CD4-positive, CD25-positive, alpha-beta regulatory T cell (primary cell): Measurements from ENCODE around the gene KCNH2. TPM values are rescaled to one million over a fixed set of nuclear protein-coding genes. Genes with fewer than 3 reads are reported as not detected.

ENCODE experiments used
- ATAC-seq, 2 donors: fragments of 150-1000 bp; cut with Tn5 transposase; one replicate each; pipeline ENCODE4 v1.10.0; 2021; ENCODE audit warnings: low read depth in 2 of 2, moderate number of reproducible peaks in 2 of 2, moderate library complexity in 1 of 2
- DNase-seq, 3 donors: peaks; one replicate each; pipeline versions ENCODE4 v3.0.0 to v3.0.0-alpha.2; 2012 to 2022; ENCODE audit warnings: mixed read lengths in 1 of 3
- H3K27ac ChIP-seq: one replicate; pipeline ENCODE4 v1.7.0; 2013; ENCODE audit warnings: mild to moderate bottlenecking, low read length; ENCODE audit not compliant: insufficient read depth, poor library complexity, severe bottlenecking
- H3K27me3 ChIP-seq: one replicate; pipeline ENCODE4 v1.7.0; 2013; ENCODE audit warnings: low read length; ENCODE audit not compliant: control insufficient read depth, insufficient read depth
- H3K36me3 ChIP-seq: one replicate; pipeline ENCODE4 v1.7.0; 2013; ENCODE audit warnings: mild to moderate bottlenecking, low read length, moderate library complexity; ENCODE audit not compliant: control insufficient read depth, insufficient read depth
- H3K4me1 ChIP-seq: 2 replicates; pipeline ENCODE4 v1.7.0; 2013; ENCODE audit warnings: mild to moderate bottlenecking, low read length; ENCODE audit not compliant: insufficient read depth, control insufficient read depth, poor library complexity, severe bottlenecking
- H3K4me3 ChIP-seq: one replicate; pipeline ENCODE4 v1.7.0; 2013; ENCODE audit warnings: low read depth, mild to moderate bottlenecking, low read length, moderate library complexity
- H3K9me3 ChIP-seq, 2 experiments: 1 replicate in 1 of 2; 2 replicates in 1 of 2; pipeline ENCODE4 v1.7.0; 2013; ENCODE audit warnings: low read length in 2 of 2, mild to moderate bottlenecking in 1 of 2, moderate library complexity in 1 of 2; ENCODE audit not compliant: control insufficient read depth in 2 of 2
- H3K27ac Mint-ChIP-seq, 3 donors: one replicate each; pipeline ENCODE4 v1.8.0; 2020 to 2022; ENCODE audit warnings: mild to moderate bottlenecking in 3 of 3, mixed read lengths in 3 of 3, moderate library complexity in 2 of 3
- H3K27me3 Mint-ChIP-seq: one replicate; pipeline ENCODE4 v1.8.0; 2022; ENCODE audit warnings: mild to moderate bottlenecking, mixed read lengths
- H3K36me3 Mint-ChIP-seq: one replicate; pipeline ENCODE4 v1.8.0; 2020; ENCODE audit warnings: mixed read lengths
- H3K4me1 Mint-ChIP-seq, 4 donors: one replicate each; pipeline ENCODE4 v1.8.0; 2020 to 2022; ENCODE audit warnings: mixed read lengths in 4 of 4, mild to moderate bottlenecking in 1 of 4
- H3K4me3 Mint-ChIP-seq, 4 donors: one replicate each; pipeline ENCODE4 v1.8.0; 2020 to 2022; ENCODE audit warnings: mild to moderate bottlenecking in 4 of 4, mixed read lengths in 4 of 4, moderate library complexity in 3 of 4
- H3K9me3 Mint-ChIP-seq, 7 donors: one replicate each; pipeline ENCODE4 v1.8.0; 2020 to 2022; ENCODE audit warnings: mixed read lengths in 7 of 7, mild to moderate bottlenecking in 3 of 7, moderate library complexity in 2 of 7
- polyA plus RNA-seq, 4 donors: library from polyadenylated mRNA; unstranded; fragments of 300-500 nt; fragmentation: Illumina TruSeq; gene quantifications; one replicate each; pipeline ENCODE4 v1.2.3, GENCODE V29; 2021
- total RNA-seq: library from RNA; stranded (reverse); gene quantifications from one replicate; pipeline ENCODE4 v1.2.3, GENCODE V29; 2022

KCNH2 gene
- total and polyA plus RNA-seq, 5 donors from 2014 or later = 0.83 to 3.5 (median 1.6) TPM

DNA sequence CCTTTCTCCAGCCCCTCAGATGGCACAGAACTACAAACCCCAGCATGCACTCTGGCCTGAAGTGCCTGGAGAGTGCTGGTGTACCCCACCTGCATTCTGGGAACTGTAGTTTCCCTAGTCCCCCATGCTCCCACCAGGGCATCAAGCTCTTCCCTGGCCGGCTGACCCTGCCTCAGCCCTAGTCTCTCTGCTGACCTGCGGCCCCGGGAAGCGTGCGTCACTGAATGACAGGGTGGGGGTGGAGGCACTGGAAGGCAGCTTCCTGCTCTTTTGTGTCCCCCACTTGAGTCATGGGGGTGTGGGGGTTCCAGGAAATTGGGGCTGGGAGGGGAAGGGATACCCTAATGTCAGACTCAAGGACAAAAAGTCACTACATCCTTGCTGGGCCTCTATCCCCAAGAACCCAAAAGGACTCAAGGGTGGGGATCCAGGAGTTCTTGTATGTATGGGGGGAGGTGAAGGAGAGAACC, 14.7 kb upstream of the KCNH2 start:
- H3K27me3 ChIP-seq = no peaks in the 10 kb centered on the region
- peaks cover 2% of the 10 kb centered on the region for H3K36me3 Mint-ChIP-seq
- H3K4me1 ChIP-seq = peaks cover 46% of the 10 kb centered on the region
- ATAC-seq = no peak
- peak overlapping the region in 1 of 3 donors; percentile 29 for H3K27ac Mint-ChIP-seq
- peak in 1 of 3 donors; percentile 51 for DNase-seq
- H3K4me3 Mint-ChIP-seq = no peak overlapping the region
- H3K27me3 Mint-ChIP-seq = peaks cover 6% of the 10 kb centered on the region
- peaks cover 0 to 22% (median 6%) of the 10 kb centered on the region in 7 donors for H3K9me3 Mint-ChIP-seq
- H3K4me3 ChIP-seq = no peak overlapping the region
- H3K4me1 Mint-ChIP-seq = peaks cover 4 to 47% (median 24%) of the 10 kb centered on the region in 4 donors
- peaks cover 8 to 19% of the 10 kb centered on the region in 2 experiments for H3K9me3 ChIP-seq
- no peaks in the 10 kb centered on the region for H3K36me3 ChIP-seq
- H3K27ac ChIP-seq = no peak overlapping the region

DNA sequence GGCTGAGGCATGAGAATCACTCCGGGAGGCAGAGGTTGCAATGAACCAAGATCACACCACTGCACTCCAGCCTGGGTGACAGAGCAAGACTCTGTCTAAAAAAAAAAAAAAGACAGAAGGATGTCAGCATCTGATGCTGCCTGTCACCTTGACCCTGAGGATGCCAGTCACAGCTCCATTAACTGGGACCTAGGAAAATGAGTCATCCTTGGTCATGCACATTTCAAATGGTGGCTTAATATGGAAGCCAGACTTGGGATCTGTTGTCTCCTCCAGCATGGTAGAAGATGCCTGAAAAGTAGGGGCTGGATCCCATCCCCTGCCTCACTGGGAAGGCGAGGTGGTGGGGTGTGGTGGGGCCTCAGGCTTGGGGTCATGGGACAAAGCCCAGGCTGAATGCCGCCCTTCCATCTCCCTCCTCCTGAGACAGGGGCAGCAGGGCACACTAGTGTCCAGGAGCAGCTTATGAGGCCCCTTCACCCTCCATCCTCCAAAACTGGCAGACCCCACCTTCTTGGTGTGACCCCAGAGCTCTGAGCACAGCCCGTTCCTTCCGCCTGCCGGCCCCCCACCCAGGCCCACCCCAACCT, 14.0 kb upstream of the KCNH2 start:
- no peak overlapping the region for H3K27ac Mint-ChIP-seq
- no peak for DNase-seq
- Histone ChIP-seq H3K27me3 (no peaks in the 10 kb centered on the region), H3K36me3 (no peaks in the 10 kb centered on the region), H3K4me3 (no peak overlapping the region), H3K4me1 (peaks cover 50% of the 10 kb centered on the region), H3K27ac (no peak overlapping the region), H3K9me3 (peaks cover 8 to 19% of the 10 kb centered on the region in 2 experiments)
- H3K4me1 Mint-ChIP-seq = peaks cover 4 to 43% (median 22%) of the 10 kb centered on the region in 4 donors
- H3K9me3 Mint-ChIP-seq = peaks cover 0 to 22% (median 6%) of the 10 kb centered on the region in 7 donors
- no peak for ATAC-seq
- peaks cover 2% of the 10 kb centered on the region for H3K36me3 Mint-ChIP-seq
- no peak overlapping the region for H3K4me3 Mint-ChIP-seq
- peaks cover 12% of the 10 kb centered on the region for H3K27me3 Mint-ChIP-seq

DNA sequence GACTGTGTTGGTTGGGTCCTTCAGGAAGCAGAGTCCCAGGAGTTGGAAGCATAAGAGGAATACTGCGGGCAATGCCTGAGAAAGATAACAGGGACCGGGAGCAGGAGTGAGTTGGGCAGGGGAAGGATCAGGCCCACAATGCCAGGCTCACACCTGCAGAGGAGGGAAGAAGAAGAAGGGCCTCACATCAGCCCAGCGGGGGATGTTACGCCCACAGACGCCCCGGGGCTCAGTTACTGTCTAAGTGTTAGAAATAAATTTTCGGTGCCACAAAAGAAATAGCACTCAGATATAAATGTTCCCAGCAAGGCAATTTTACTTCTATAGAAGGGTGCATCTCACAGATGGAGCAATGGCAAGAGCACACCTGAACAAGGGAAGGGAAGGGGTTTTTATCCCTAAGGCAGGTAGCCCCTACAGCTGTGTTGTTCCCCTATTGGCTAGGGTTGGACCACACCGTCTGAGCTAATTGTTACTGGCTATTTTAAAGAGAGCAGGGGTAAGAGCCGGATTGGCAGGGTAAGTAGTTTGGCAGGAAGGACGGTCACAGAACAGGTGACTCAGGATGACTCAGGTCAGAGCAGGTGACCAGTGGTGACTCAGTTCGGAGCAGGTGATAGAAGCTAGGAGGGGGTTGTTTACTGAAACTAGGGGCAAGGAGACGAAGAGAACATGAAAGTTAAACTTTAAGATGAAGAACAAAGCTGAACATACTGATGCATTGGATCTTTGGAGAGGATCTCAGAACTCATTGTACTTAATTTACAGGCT, 12.5 kb upstream of the KCNH2 start, which contains the start of gene NOS3:
TSS of gene NOS3 (plus strand) at position 602 of the 771 bp plus-strand sequence. CDS start 2,787 bp downstream, outside the sequence.
- Histone ChIP-seq H3K4me1 (peaks cover 42% of the 10 kb centered on the region), H3K27me3 (no peaks in the 10 kb centered on the region), H3K9me3 (peaks cover 8 to 19% of the 10 kb centered on the region in 2 experiments), H3K36me3 (no peaks in the 10 kb centered on the region), H3K27ac (no peak within 1 kb of the TSS), H3K4me3 (no peak within 1 kb of the TSS)
- no peak for ATAC-seq
- Mint-ChIP-seq H3K4me3 (peak within 1 kb of the TSS in 2 of 4 donors; percentile 0 to 8), H3K27me3 (peaks cover 18% of the 10 kb centered on the region), H3K4me1 (peaks cover 4 to 48% (median 28%) of the 10 kb centered on the region in 4 donors), H3K36me3 (peaks cover 2% of the 10 kb centered on the region), H3K9me3 (peaks cover 0 to 22% (median 6%) of the 10 kb centered on the region in 7 donors), H3K27ac (no peak within 1 kb of the TSS)
- no peak for DNase-seq

GRCh38 chr7:150989456-150989855, 11.3 kb upstream of the KCNH2 start:
- Mint-ChIP-seq H3K9me3 (peaks cover 0 to 22% (median 6%) of the 10 kb centered on the region in 7 donors), H3K4me1 (peaks cover 4 to 43% (median 28%) of the 10 kb centered on the region in 4 donors), H3K27me3 (peaks cover 21% of the 10 kb centered on the region), H3K36me3 (peaks cover 2% of the 10 kb centered on the region), H3K4me3 (peak overlapping the region in 2 of 4 donors; percentile 0 to 80), H3K27ac (no peak overlapping the region)
- ATAC-seq (no peak), DNase-seq (no peak)
- H3K36me3 ChIP-seq = no peaks in the 10 kb centered on the region
- peaks cover 8 to 19% of the 10 kb centered on the region in 2 experiments for H3K9me3 ChIP-seq
- H3K27ac ChIP-seq = no peak overlapping the region
- no peak overlapping the region for H3K4me3 ChIP-seq
- H3K27me3 ChIP-seq = no peaks in the 10 kb centered on the region
- peaks cover 34% of the 10 kb centered on the region for H3K4me1 ChIP-seq

DNA sequence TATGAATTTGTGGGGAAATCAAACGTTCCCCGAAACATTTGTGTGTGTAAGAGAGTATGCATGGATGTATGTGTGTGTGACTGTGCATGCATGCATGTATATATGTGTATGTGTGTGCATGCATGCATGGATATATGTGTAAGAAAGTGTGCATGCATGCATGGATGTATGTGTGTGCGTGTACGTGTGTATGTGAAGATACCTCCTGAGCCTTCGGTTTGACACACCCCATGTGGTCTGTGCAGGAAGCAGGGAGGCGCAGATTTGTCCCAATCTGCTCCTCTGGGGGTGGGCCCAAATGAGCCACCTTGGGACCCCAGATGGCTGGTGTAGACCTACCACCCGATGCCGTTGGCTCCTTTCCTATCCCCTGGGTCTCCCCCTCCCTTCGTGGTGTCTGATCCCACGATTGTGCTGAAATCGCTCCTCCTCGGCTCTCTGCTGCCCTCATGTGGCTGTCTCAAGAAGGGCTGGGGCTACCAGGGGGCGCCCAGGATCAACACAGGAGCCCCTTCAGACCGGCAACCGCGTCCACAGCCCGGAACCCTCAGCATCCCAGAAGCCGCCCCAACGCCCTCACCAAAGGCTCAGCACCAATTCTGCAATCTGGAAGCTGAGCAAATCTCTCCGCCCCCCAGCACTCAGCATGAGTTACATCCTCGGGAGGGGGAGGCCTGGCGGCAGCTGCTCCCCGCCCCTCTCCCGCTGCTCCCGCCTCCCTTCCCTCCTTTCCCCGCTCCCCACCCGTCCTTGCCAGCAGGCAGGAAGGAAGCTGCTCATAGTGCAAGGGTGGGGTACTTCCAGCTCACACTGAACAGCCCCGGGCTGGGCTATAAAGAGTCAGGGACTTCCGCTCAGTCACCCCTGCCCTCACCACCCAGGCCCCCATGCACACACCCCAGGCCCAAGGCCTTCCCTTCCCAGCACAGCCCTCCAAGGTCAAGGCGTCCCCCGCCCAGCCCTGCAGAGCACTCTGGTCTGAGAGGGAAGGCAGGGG, 10.4 kb upstream of the KCNH2 start:
- Mint-ChIP-seq H3K27ac (peak overlapping the region in 1 of 3 donors; percentile 60), H3K27me3 (peaks cover 31% of the 10 kb centered on the region), H3K4me1 (peaks cover 4 to 46% (median 25%) of the 10 kb centered on the region in 4 donors), H3K4me3 (peak overlapping the region in 3 of 4 donors; percentile 61 to 80 (median 75)), H3K36me3 (peaks cover 2% of the 10 kb centered on the region), H3K9me3 (peaks cover 0 to 22% (median 6%) of the 10 kb centered on the region in 7 donors)
- peaks cover 25% of the 10 kb centered on the region for H3K4me1 ChIP-seq
- peak; percentile 54 to 68 (median 62) for DNase-seq
- H3K27ac ChIP-seq = no peak overlapping the region
- peak; percentile 55 to 60 for ATAC-seq
- H3K27me3 ChIP-seq = no peaks in the 10 kb centered on the region
- peak overlapping the region; percentile 54 for H3K4me3 ChIP-seq
- H3K36me3 ChIP-seq = no peaks in the 10 kb centered on the region
- peaks cover 8 to 19% of the 10 kb centered on the region in 2 experiments for H3K9me3 ChIP-seq

GRCh38 chr7:150986556-150986955, 8.4 kb upstream of the KCNH2 start:
- DNase-seq (no peak), ATAC-seq (no peak)
- no peak overlapping the region for H3K27ac ChIP-seq
- peaks cover 8 to 19% of the 10 kb centered on the region in 2 experiments for H3K9me3 ChIP-seq
- H3K4me1 ChIP-seq = peaks cover 23% of the 10 kb centered on the region
- no peak overlapping the region for H3K27ac Mint-ChIP-seq
- H3K4me3 ChIP-seq = no peak overlapping the region
- peaks cover 5% of the 10 kb centered on the region for H3K27me3 ChIP-seq
- peaks cover 2% of the 10 kb centered on the region for H3K36me3 Mint-ChIP-seq
- H3K9me3 Mint-ChIP-seq = peaks cover 0 to 22% (median 6%) of the 10 kb centered on the region in 7 donors
- no peaks in the 10 kb centered on the region for H3K36me3 ChIP-seq
- H3K4me1 Mint-ChIP-seq = peaks cover 4 to 41% (median 26%) of the 10 kb centered on the region in 4 donors
- peaks cover 47% of the 10 kb centered on the region for H3K27me3 Mint-ChIP-seq
- H3K4me3 Mint-ChIP-seq = no peak overlapping the region

- ATAC-seq = peak; percentile 52 to 54
- H3K27ac Mint-ChIP-seq = peak overlapping the region in 1 of 3 donors; percentile 69
- H3K27me3 Mint-ChIP-seq = peaks cover 52% of the 10 kb centered on the region
- peak overlapping the region; percentile 15 to 74 (median 49) for H3K4me3 Mint-ChIP-seq
- peaks cover 0 to 19% (median 6%) of the 10 kb centered on the region in 7 donors for H3K9me3 Mint-ChIP-seq
- H3K27me3 ChIP-seq = peaks cover 8% of the 10 kb centered on the region
- H3K4me1 ChIP-seq = peaks cover 23% of the 10 kb centered on the region
- peaks cover 2% of the 10 kb centered on the region for H3K36me3 Mint-ChIP-seq
- no peak overlapping the region for H3K4me3 ChIP-seq
- no peak overlapping the region for H3K27ac ChIP-seq
- DNase-seq = peak; percentile 21 to 60 (median 43)
- peaks cover 4 to 39% (median 26%) of the 10 kb centered on the region in 4 donors for H3K4me1 Mint-ChIP-seq
- no peaks in the 10 kb centered on the region for H3K36me3 ChIP-seq
- H3K9me3 ChIP-seq = peaks cover 6 to 18% of the 10 kb centered on the region in 2 experiments
These were observed 8.0 kb upstream of the KCNH2 start for GRCh38 chr7:150986099-150986512.
